ENCODE results near the gene EFNA2. TPM values are rescaled to one million over a fixed set of nuclear protein-coding genes. Genes with fewer than 3 reads are reported as not detected.
"Not testable (repeated sequence)": the region's sequence is repeated elsewhere in the genome, so short reads cannot be mapped to it uniquely, and the experiment has no call there.

Gene EFNA2
- total and polyA plus RNA-seq, 2 of the 4 experiments (the other 2 are of a cell fraction): not detected

GRCh38 chr19:1320282-1320650, 34.6 kb downstream of the EFNA2 start:
- H3K23ac ChIP-seq (ENCODE audit: low read depth, low read length); in situ Hi-C loops (cut with MboI; ENCODE audit: low sequenced_read_pairs); CTCF ChIA-PET; H3K4me1 ChIP-seq (ENCODE audit: control insufficient read depth, insufficient read depth, low read length); H2BK15ac ChIP-seq (ENCODE audit: low read depth, low read length); H2BK20ac ChIP-seq (ENCODE audit: low read depth, low read length); BruUV-seq (replicated peaks); H2BK120ac ChIP-seq (ENCODE audit: low read depth, low read length); H3K18ac ChIP-seq (ENCODE audit: low read depth, low read length); H3K9me1 ChIP-seq (ENCODE audit: insufficient read depth, low read length); H2BK5ac ChIP-seq (ENCODE audit: low read depth, low read length, poor library complexity, severe bottlenecking); dilution Hi-C loops (cut with HindIII; ENCODE audit: low sequenced_read_pairs, unreplicated experiment); H3K79me1 ChIP-seq (ENCODE audit: low read depth in 1 of 2, low read length in 2 of 2); H3K9ac ChIP-seq (ENCODE audit: low read depth, low read length); intact Hi-C loops (cut with micrococcal nuclease); H3K4ac ChIP-seq (ENCODE audit: low read depth, low read length); H2AK9ac ChIP-seq (replicated peaks; ENCODE audit: low read depth, low read length, poor library complexity); H4K91ac ChIP-seq (ENCODE audit: insufficient read depth, low read depth, low read length); H4K8ac ChIP-seq (ENCODE audit: low read depth in 2 of 2, low read length in 2 of 2); H4K5ac ChIP-seq (ENCODE audit: low read depth, low read length); H3K14ac ChIP-seq (replicated peaks; ENCODE audit: low read depth, low read length); H3K4me2 ChIP-seq (ENCODE audit: low read depth, low read length); H2AFZ ChIP-seq (replicated peaks; ENCODE audit: low read length, poor library complexity); POLR2A ChIA-PET (ENCODE audit: unreplicated experiment); H3K4me3 ChIP-seq (ENCODE audit: insufficient read depth, low read depth, low read length); DNase-seq; H4K20me1 ChIP-seq (ENCODE audit: insufficient read depth, low read length); H3K56ac ChIP-seq (ENCODE audit: extremely low read depth, insufficient read depth, low read length); ATAC-seq (ENCODE audit: low read depth); H2AK5ac ChIP-seq (ENCODE audit: low read depth, low read length); H3K9me3 ChIP-seq (ENCODE audit: control insufficient read depth, insufficient read depth, low read length); H3K36me3 ChIP-seq (ENCODE audit: control insufficient read depth, insufficient read depth, low read length); H3K27ac ChIP-seq (ENCODE audit: insufficient read depth, low read length): not testable (repeated sequence)
- peaks cover 36% of the 10 kb centered on the region for H3K27me3 ChIP-seq (ENCODE audit: control insufficient read depth, insufficient read depth, low read length)
- no CpG with 5 or more reads among the region's 3 CpGs for WGBS, 2 experiments (ENCODE audit: extremely low coverage in 2 of 2, insufficient read length in 1 of 2)

Measured in IMR-90 (cell line).